H9 (cell line): Measurements from ENCODE around the gene CCDC13. TPM values are rescaled to one million over a fixed set of nuclear protein-coding genes. Genes with fewer than 3 reads are reported as not detected.

Source experiments
- DNase-seq: peaks from one replicate; pipeline ENCODE4 v3.0.0-alpha.2; 2017
- H2AFZ ChIP-seq: one replicate; pipeline ENCODE4 v1.6.1; 2013; ENCODE audit warnings: mild to moderate bottlenecking, low read length, control low read depth, moderate library complexity
- H2AK5ac ChIP-seq: 2 replicates; pipeline ENCODE4 v1.6.1; 2013; ENCODE audit warnings: low read length, control low read depth, mixed read lengths; ENCODE audit not compliant: insufficient read length
- H2BK120ac ChIP-seq: one replicate; pipeline ENCODE4 v1.6.1; 2013; ENCODE audit warnings: low read depth, mild to moderate bottlenecking, low read length, control low read depth, inconsistent platforms; ENCODE audit not compliant: poor library complexity, severe bottlenecking
- H2BK12ac ChIP-seq: 2 replicates; pipeline ENCODE4 v1.6.1; 2013; ENCODE audit warnings: low read length, control low read depth, mixed read lengths, low read depth; ENCODE audit not compliant: insufficient read length
- H2BK15ac ChIP-seq: 2 replicates; pipeline ENCODE4 v1.6.1; 2013; ENCODE audit warnings: low read depth, low read length, control low read depth
- H2BK20ac ChIP-seq: one replicate; pipeline ENCODE4 v1.6.1; 2013; ENCODE audit warnings: low read depth, mild to moderate bottlenecking, low read length, control low read depth, inconsistent platforms; ENCODE audit not compliant: poor library complexity, severe bottlenecking
- H2BK5ac ChIP-seq: 2 replicates; pipeline ENCODE4 v1.6.1; 2013; ENCODE audit warnings: low read length, control low read depth, mixed read lengths; ENCODE audit not compliant: insufficient read length
- H3K14ac ChIP-seq: 2 replicates; pipeline ENCODE4 v1.6.1; 2013; ENCODE audit warnings: low read length, control low read depth; ENCODE audit not compliant: insufficient read depth
- H3K18ac ChIP-seq: 2 replicates; pipeline ENCODE4 v1.6.1; 2013; ENCODE audit warnings: low read depth, mild to moderate bottlenecking, mixed read lengths, low read length, control low read depth; ENCODE audit not compliant: insufficient read length
- H3K23ac ChIP-seq: 2 replicates; pipeline ENCODE4 v1.6.1; 2013; ENCODE audit warnings: low read length, control low read depth, mixed read lengths, low read depth; ENCODE audit not compliant: insufficient read length
- H3K23me2 ChIP-seq: 2 replicates; pipeline ENCODE4 v1.6.1; 2013; ENCODE audit warnings: low read depth, mild to moderate bottlenecking, mixed read lengths, low read length, control low read depth; ENCODE audit not compliant: insufficient read length, poor library complexity, severe bottlenecking
- H3K27ac ChIP-seq: 2 replicates; pipeline ENCODE4 v1.5.1; 2013; ENCODE audit warnings: low read length, control low read depth, mixed read lengths, low read depth; ENCODE audit not compliant: insufficient read length
- H3K27me3 ChIP-seq: 2 replicates; pipeline ENCODE4 v1.6.1; 2013; ENCODE audit warnings: low read length, control low read depth, inconsistent platforms; ENCODE audit not compliant: insufficient read depth
- H3K4ac ChIP-seq: 2 replicates; pipeline ENCODE4 v1.6.1; 2013; ENCODE audit warnings: low read depth, mild to moderate bottlenecking, control low read depth, inconsistent platforms, low read length, moderate library complexity
- H3K4me1 ChIP-seq: 2 replicates; pipeline ENCODE4 v1.6.1; 2013; ENCODE audit warnings: low read length, control low read depth, inconsistent platforms; ENCODE audit not compliant: insufficient read depth
- H3K4me2 ChIP-seq: 2 replicates; pipeline ENCODE4 v1.6.1; 2013; ENCODE audit warnings: low read length, control low read depth, mixed read lengths; ENCODE audit not compliant: insufficient read length, insufficient read depth
- H3K56ac ChIP-seq: 2 replicates; pipeline ENCODE4 v1.6.1; 2013; ENCODE audit warnings: low read depth, mild to moderate bottlenecking, mixed read lengths, low read length, control low read depth; ENCODE audit not compliant: insufficient read length
- H3K79me1 ChIP-seq: 2 replicates; pipeline ENCODE4 v1.6.1; 2013; ENCODE audit warnings: low read depth, mild to moderate bottlenecking, moderate library complexity, low read length, control low read depth, inconsistent platforms; ENCODE audit not compliant: insufficient read depth, poor library complexity, severe bottlenecking
- H3K79me2 ChIP-seq: 2 replicates; pipeline ENCODE4 v1.6.1; 2013; ENCODE audit warnings: low read length, control low read depth, inconsistent platforms; ENCODE audit not compliant: insufficient read depth
- H3K9ac ChIP-seq: 2 replicates; pipeline ENCODE4 v1.6.1; 2013; ENCODE audit warnings: low read length, control low read depth, mixed read lengths; ENCODE audit not compliant: insufficient read length; ENCODE audit errors: extremely low read depth
- H3K9me3 ChIP-seq: one replicate; pipeline ENCODE4 v1.6.1; 2013; ENCODE audit warnings: low read depth, low read length, inconsistent platforms; ENCODE audit not compliant: control insufficient read depth
- H3T11ph ChIP-seq: one replicate; pipeline ENCODE4 v1.6.1; 2013; ENCODE audit warnings: mild to moderate bottlenecking, low read length, control low read depth, inconsistent platforms
- H4K20me1 ChIP-seq: one replicate; pipeline ENCODE4 v1.6.1; 2013; ENCODE audit not compliant: control insufficient read depth, insufficient read length, insufficient read depth
- H4K5ac ChIP-seq: 2 replicates; pipeline ENCODE4 v1.6.1; 2013; ENCODE audit warnings: low read depth, mild to moderate bottlenecking, mixed read lengths, low read length, control low read depth; ENCODE audit not compliant: insufficient read length
- H4K8ac ChIP-seq: replicated peaks from 2 replicates; pipeline ENCODE4 v1.6.1; 2013; ENCODE audit warnings: low read length, control low read depth, mixed read lengths, low read depth; ENCODE audit not compliant: insufficient read length
- H4K91ac ChIP-seq: 2 replicates; pipeline ENCODE4 v1.6.1; 2013; ENCODE audit warnings: low read depth, mild to moderate bottlenecking, moderate library complexity, mixed read lengths, low read length, control low read depth; ENCODE audit not compliant: insufficient read length
- H3K27ac Mint-ChIP-seq, 3 experiments: 2 replicates in 2 of 3; 3 replicates in 1 of 3; pipeline ENCODE4 v1.8.0; 2020 to 2021; ENCODE audit warnings: mixed read lengths in 3 of 3, mild to moderate bottlenecking in 1 of 3, moderate library complexity in 1 of 3
- H3K27me3 Mint-ChIP-seq: 2 replicates; pipeline ENCODE4 v1.8.0; 2021; ENCODE audit warnings: low read depth, mild to moderate bottlenecking, moderate library complexity, mixed read lengths
- H3K36me3 Mint-ChIP-seq, 3 experiments: 2 replicates in 2 of 3; 3 replicates in 1 of 3; pipeline ENCODE4 v1.8.0; 2020 to 2021; ENCODE audit warnings: low read depth in 3 of 3, mixed read lengths in 3 of 3; ENCODE audit not compliant: insufficient read depth in 1 of 3
- H3K4me1 Mint-ChIP-seq, 2 experiments: 2 replicates each; pipeline ENCODE4 v1.8.0; 2020; ENCODE audit warnings: mixed read lengths in 2 of 2
- H3K4me3 Mint-ChIP-seq, 2 experiments: 2 replicates in 1 of 2; 3 replicates in 1 of 2; pipeline ENCODE4 v1.8.0; 2020 to 2021; ENCODE audit warnings: mild to moderate bottlenecking in 2 of 2, mixed read lengths in 2 of 2, moderate library complexity in 1 of 2
- H3K9me3 Mint-ChIP-seq, 2 experiments: 2 replicates in 1 of 2; 3 replicates in 1 of 2; pipeline ENCODE4 v1.8.0; 2020; ENCODE audit warnings: mild to moderate bottlenecking in 2 of 2, mixed read lengths in 2 of 2, moderate library complexity in 1 of 2
- WGBS: extraction: QIAGEN DNeasy Blood & Tissue Kit; methylation state at CpG from one replicate; pipeline ENCODE4 v1.1.7; 2013; ENCODE audit warnings: missing lambda C conversion rate, low lambda C conversion rate, mixed read lengths; ENCODE audit not compliant: insufficient read length; ENCODE audit errors: extremely low coverage; 5-methylcytosine and 5-hydroxymethylcytosine counted together
- total RNA-seq: library from RNA; stranded (reverse); gene quantifications from 2 replicates; pipeline ENCODE4 v1.2.1, GENCODE V29; 2021
- TF ChIP-seq, protein P1 (sequence below): fragments of 200-600 bp; sonication (generic); conservative IDR thresholded peaks from 3 replicates; pipeline ENCODE4 v1.8.0; 2021; ENCODE audit warnings: antibody characterized with exemption, mild to moderate bottlenecking

Gene CCDC13
- total RNA-seq, 1 experiment from 2014 or later, result not detected

- peaks cover 0 to 2% of the 10 kb centered on the region in 2 experiments; a peak in 2 of 5 replicates for H3K9me3 Mint-ChIP-seq
- Histone ChIP-seq H3K23me2 (no peaks in the 10 kb centered on the region), H3K79me2 (no peaks in the 10 kb centered on the region), H2AK5ac (no peak overlapping the region), H3K9me3 (no peaks in the 10 kb centered on the region), H3K79me1 (no peaks in the 10 kb centered on the region), H3K4me1 (peaks cover 9% of the 10 kb centered on the region; the same call in 1 of the 2 replicates), H2BK20ac (no peak overlapping the region), H2BK5ac (no peak overlapping the region), H2BK120ac (no peak overlapping the region), H2AFZ (no peak overlapping the region), H3K4ac (no peak overlapping the region), H4K20me1 (no peaks in the 10 kb centered on the region), H3K18ac (no peak overlapping the region), H4K5ac (no peak overlapping the region), H3K56ac (no peak overlapping the region), H3K9ac (no peak overlapping the region), H3K23ac (no peak overlapping the region), H3K27me3 (no peaks in the 10 kb centered on the region), H4K91ac (no peak overlapping the region), H2BK12ac (no peak overlapping the region), H3K14ac (no peak overlapping the region), H3K27ac (no peak overlapping the region), H3K4me2 (no peak overlapping the region), H4K8ac (no peak overlapping the region), H2BK15ac (no peak overlapping the region), H3T11ph (no peak overlapping the region)
- DNase-seq, result peak; percentile 64
- no CpG with 5 or more reads among the region's 13 CpGs for WGBS
- peaks cover 48 to 49% of the 10 kb centered on the region in 2 experiments for H3K4me1 Mint-ChIP-seq
- no peak overlapping the region for H3K4me3 Mint-ChIP-seq
- peaks cover 5% of the 10 kb centered on the region for H3K27me3 Mint-ChIP-seq
- no peaks in the 10 kb centered on the region for H3K36me3 Mint-ChIP-seq
- TF ChIP-seq, protein P1, sequence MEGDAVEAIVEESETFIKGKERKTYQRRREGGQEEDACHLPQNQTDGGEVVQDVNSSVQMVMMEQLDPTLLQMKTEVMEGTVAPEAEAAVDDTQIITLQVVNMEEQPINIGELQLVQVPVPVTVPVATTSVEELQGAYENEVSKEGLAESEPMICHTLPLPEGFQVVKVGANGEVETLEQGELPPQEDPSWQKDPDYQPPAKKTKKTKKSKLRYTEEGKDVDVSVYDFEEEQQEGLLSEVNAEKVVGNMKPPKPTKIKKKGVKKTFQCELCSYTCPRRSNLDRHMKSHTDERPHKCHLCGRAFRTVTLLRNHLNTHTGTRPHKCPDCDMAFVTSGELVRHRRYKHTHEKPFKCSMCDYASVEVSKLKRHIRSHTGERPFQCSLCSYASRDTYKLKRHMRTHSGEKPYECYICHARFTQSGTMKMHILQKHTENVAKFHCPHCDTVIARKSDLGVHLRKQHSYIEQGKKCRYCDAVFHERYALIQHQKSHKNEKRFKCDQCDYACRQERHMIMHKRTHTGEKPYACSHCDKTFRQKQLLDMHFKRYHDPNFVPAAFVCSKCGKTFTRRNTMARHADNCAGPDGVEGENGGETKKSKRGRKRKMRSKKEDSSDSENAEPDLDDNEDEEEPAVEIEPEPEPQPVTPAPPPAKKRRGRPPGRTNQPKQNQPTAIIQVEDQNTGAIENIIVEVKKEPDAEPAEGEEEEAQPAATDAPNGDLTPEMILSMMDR, result no peak
- peak overlapping the region; percentile 67 to 92 (median 83); a peak in 5 of 7 replicates for H3K27ac Mint-ChIP-seq
Observed at GRCh38 chr3:42733501-42734262, 39.4 kb downstream of the CCDC13 start.
